HG03060 (cell line): Measurements from ENCODE around the gene LRRC4C.
"Not testable (repeated sequence)": the region's sequence is repeated elsewhere in the genome, so short reads cannot be mapped to it uniquely, and the experiment has no call there.

ENCODE experiments used
- ATAC-seq: cut with Tn5 transposase; IDR thresholded peaks from one replicate; pipeline ENCODE4 v1.9.1; 2021; ENCODE audit warnings: low read depth, moderate number of reproducible peaks; ENCODE audit not compliant: unreplicated experiment

Gene LRRC4C

DNA sequence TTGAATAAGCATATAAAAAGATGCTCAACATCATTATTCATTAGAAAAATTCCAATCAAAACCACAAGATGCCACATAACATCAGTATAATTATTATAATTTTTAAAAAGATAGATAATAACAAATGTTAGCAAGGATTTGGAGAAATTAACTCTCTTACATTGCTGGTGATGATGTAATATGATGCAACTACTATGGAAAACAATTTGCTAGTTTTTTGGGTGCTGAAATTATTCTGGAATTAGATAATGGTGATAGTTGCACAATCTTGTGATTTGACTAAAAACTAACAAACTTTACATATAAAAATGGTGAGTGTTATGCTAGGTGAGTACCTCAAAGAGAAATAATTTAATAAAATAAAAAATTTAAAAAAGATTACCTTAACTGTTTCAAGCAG lies 412.2 kb downstream of the LRRC4C start:
- no peak for ATAC-seq

DNA sequence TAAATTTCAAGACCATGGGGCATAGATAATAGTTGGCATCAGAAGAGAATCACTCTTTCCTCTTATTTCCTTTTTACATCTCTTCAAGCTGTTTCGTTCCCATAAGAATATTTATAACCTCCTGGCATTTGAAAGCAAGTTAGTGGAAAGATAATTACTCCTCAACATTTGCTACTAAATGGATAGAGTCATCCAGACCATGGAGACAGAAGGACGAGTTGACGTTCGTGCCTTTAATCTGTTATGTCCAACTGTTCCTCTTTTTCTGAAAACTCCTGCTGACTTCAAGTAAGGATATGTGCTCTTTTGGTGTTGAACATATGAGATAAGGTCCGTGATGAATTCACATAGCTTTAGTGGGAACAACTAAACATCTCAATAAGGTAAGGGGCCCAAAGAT lies 414.2 kb downstream of the LRRC4C start:
- no peak for ATAC-seq

DNA sequence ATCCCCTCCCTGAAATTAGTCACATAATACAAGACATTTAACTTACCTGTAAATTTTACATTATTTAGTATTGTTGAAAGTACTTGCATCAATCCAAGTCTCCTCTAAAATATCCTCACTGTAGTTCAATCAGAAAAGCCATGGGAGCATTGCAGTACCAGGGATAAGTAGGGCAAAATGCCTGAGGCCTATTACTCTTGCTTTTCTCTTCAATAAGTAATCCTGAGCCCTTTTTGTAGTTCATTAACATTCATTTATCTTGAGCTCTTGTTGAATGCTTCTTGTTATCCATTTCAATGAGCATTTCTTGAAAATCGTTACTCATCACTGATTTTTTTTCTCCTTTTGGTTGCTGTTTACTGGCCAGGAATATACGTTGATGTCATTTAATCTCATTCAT lies 414.7 kb downstream of the LRRC4C start:
- ATAC-seq: no peak

DNA sequence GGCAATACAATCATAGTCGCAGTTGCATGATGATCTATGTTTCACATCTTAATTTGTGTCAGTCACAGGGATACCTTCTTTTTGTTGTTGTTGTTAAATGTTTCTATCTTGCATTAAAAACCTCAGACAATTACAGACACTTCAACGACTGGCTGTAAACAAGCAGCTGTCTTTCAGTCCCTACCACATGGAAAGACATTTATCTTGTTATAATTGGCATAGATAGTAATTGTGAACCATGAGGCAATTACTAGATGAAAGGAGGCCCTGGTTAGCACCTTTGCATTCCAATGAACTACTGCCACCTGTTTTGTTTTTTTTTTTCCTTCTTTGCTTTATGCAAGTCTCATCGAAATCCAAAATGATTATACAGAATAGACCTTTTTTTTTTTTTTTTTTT lies 416.8 kb downstream of the LRRC4C start:
- no peak for ATAC-seq

DNA sequence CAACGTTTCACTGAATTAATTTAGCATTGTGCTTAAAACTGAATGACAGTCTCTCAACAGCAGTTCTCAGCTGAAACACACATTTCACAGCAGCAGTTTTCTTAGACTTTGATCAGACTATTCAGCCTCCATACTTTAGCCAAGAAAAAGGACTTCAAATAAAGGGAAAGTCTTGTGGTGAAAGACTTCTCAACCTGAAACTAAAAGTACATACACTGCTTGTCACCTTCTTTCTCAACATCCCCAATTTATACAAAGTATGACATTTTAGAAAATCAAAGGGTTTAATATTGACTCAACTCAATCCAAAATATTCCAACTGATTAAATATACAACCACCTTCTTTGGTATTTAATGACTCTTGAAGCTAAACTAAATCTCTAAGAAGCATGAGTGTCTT lies 419.0 kb downstream of the LRRC4C start:
- no peak for ATAC-seq

DNA sequence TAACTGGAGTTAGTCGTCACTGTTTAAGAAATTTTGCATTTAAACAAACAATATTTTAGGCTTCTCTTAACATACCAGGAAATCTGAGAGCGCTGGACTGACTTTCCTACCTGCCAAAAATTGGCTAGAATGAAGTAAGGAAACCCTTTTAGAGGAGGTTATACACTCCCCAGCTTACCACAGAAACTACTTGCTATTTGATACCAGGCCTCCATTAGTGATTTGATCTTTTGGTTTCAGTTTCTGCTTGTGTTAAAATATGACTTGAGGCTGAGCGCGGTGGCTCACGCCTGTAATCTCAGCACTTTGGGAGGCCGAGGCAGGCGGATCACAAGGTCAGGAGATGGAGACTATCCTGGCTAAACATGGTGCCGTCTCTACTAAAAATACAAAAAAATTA lies 419.9 kb downstream of the LRRC4C start:
- no peak for ATAC-seq

DNA sequence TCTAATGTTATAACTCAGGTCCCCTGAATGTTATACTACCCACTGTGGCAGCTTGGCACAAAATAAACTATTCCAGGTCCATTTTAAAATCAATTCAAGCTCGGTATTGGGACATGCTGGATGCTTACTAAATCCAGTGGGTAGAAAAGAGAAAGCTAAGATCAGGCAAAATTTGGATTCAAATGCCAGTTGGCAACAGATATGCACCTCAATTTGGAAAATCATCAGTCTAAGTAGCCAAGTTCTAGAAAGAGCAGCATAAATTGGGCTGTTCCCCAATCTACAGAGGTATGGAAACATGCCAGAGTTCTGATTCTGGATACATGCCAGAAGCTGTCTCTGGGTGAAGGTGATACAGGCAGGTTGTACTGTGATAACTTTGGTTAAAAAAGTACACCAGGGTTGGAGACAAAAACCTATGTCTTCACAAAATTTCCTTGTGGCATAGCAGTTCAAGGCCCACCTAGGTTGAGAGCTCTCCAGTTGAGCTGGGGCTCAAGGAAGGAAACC lies 427.8 kb downstream of the LRRC4C start:
- no peak for ATAC-seq

DNA sequence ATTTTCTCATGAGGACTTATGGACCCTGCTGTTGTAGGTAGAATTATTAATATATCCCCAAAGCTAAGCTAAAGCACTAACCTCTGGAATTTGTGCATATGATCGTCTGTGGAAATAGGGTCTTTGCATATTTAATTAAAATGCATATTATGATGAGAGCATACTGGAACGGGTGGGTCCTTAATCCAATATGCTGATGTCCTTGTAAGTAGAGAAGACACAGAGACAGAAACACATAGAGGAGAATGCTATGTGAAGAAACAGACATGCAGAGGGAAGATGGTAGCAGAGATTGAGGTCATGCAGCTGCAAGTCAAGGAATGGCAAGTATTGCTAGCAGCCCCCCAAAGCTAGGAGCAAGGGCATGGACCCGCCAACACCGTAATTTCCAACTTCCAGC lies 439.2 kb downstream of the LRRC4C start:
- no peak for ATAC-seq

DNA sequence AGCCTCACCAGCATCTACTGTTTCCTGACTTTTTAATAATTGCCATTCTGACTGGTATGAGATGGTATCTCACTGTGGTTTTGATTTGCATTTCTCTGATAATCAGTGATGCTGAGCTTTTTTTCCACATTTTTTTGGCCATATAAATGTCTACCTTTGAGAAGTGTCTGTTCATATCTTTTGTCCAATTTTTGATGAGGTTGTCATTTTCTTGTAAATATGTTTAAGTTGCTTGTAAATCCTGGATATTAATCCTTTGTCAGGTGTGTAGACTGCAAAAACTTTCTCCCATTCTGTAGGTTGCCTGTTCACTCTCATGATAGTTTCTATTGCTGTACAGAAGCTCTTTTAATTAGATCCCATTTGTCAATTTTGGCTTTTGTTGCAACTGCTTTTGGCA lies 439.8 kb downstream of the LRRC4C start:
- not testable (repeated sequence) for ATAC-seq

DNA sequence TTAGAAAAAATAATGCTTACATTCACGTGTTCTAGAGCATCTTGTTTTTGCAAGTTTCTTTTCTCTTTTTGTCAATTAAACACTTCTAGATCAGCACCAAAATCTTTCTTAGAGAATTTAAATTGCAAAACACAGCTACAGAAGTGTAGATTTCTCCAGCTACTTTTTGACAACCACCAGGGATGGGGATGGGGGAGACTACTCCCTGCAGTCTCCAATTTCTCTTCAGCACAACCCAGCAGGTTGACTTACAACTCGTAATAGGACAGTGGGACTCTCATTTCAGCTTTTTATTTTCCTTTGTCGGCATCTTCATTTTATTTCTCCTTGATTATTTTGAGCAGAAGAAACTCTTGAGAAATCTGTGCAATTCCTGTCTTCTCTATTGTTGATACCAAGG lies 441.2 kb downstream of the LRRC4C start:
- ATAC-seq: no peak

DNA sequence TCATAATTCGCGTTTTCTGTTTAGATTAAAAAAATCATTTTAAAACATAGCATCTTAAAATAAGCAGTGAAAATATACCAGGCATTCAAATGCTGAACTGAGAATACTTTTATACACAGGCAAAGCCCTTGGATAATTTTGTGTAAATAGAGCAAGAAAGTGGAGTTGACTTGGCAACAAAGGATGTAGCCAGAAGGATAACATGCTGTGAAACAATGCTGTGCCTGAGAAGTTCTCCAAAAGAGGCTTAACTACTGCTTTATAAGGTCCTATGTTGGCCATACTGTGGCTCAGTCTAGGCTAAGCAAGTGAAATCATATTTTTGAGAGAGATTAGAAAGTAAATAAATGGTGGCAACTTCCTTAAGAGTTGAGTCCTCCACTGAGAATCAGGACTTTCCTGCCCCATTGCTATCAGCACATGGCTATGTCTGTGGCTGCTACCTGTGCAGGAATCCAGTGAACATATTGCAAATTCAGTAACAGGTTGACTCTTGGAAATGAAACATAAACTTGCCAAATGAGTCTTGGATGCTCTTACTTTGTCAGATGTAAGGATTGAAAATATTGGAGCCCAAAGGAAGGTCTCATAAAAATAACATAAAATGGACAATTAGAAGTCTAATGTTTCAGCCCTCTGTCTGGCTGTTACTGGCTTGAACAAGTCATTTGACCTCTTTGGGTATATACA lies 448.9 kb downstream of the LRRC4C start:
- ATAC-seq: no peak

DNA sequence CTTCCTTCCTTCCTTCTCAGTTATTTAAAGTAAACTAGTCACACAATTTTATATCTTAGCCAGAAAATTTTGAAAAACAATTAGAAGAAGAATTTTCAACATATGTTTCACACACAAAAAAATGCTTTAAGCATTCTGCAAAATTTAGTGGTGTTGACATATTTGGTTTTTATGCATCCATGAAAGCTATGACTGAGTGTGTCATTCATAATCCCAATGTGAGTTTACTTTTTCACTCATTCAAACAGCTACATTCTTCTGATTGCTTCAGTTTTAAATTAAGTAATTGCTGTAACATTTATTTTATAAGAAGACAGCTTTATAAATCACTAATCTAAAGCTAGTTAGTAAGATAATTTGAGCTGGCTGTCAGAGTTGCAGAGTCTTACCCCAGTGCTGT lies 453.5 kb downstream of the LRRC4C start:
- ATAC-seq: no peak

DNA sequence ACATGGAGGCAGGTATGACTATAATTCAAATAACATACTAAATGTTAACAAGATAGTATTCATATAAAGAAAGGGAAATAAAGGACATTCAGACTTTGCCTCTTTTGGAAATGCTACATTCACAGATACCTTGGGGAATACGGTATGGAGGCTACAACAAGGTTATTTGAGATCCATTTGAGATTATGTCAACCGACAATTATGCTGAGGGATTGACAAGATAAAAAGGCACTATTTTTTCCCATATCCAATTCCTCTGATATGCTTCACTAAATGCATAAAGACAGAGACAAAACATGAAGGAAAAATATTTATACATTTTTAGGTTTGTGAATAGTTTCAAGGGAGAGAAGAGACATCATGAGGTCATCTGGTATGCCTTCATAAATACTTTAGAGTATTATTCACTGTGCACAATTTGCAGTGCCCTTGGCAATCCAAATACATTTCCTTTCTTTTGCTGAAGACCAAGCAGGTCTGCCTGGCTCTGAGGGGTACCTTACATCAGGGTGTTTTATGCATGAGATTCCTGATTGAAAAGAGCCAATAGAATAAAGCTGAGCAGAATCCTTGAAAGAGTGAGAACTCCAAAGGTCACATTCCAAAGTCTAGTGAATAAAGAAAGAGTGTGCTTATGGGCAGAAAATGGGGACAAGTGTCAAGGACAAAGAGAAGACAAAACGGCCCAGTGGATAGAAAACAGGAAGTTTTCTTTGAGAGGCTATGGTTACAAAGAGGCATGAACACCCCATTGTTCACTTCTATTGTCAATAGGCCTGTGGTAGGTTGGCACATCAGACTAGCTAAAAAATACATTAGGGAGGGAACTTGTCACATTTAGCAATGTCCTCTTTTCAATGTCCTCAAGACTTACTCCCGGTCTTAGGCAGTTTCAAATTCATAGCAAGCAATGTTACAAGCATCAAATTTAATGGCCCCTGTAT lies 455.8 kb downstream of the LRRC4C start:
- no peak for ATAC-seq

DNA sequence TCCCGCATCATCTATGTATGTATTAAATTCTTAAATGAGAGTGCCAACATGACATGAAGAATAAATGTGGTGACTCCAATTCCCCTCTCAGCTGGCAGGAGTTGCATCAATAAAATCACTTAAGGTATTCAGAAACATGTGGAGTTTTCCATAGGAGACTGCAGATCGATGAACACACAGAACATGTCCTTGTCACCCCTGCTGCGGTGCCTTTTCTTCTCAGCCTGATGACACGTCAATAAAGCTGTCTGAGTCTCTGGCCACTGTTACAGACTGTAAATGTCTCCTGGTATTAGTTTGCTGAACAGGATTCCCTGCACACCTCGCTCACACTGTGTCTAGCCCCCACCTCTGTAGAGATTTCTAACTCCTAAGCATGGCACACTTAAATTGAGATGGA lies 460.5 kb downstream of the LRRC4C start:
- ATAC-seq: no peak

DNA sequence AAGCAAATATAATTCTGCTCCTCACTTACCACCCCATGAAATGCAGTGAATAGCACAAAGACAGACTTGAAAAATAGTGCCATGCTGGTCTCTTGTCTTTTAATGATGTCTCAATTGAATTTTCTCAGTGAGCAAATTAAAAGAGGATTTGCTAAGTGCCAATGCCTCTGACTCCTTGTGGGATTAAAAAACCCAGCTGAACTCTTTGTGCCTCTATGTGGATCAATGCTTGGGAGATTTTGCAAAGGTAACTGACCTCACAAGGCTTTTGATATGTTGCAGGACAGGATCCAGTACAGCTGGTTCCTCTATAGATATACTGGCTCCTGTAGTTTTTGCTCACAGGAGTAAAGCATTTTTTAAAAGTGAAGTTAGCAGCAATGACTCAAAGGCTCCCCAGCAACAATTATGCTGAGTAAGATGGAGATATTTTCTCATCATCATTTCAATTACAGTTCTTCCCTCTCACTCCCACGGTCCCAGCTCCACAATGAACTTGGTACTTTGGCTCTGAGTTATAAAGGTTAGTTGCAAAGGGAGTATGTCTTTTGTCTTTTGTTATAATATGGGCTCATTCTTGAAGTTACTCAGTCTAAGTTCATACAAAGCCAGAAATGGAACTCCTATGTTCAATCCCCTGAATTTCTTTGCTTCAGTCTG lies 471.5 kb downstream of the LRRC4C start:
- no peak for ATAC-seq

DNA sequence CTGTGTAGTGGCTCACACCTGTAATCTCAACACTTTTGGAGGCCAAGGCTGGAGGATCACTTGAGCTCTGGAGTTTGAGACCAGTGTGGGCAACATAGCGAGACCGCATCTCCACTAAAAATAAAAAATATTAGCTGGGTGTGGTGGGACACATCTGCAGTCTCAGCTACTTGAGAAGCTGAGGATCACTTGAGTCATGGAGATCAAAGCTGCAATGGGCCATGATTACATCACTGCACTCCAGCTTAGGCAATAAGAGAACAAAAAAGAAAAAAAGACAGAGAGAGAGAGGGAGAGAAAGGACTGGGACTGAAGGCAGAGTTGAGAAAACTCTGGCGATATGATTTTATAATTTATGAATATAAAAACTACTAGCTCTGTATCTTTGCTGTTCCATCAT lies 473.1 kb downstream of the LRRC4C start:
- ATAC-seq: no peak

DNA sequence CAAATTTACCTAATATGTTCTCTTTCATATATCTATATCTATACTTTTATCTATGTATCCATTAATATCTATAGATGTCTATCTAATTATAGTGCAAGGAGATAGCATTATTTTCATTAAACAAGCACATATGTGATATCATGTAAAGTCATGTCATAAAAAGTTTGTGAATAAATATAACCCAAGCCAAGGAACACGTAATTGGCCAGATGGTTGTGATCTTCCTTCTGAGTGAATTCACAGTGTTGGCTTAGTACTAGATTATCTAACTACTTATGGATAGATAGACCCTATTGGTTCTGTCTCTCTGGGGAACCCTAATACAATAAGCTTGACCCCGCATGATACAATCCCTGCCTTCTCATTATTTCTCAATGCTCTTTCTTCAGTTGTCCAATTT lies 484.4 kb downstream of the LRRC4C start:
- ATAC-seq: no peak

DNA sequence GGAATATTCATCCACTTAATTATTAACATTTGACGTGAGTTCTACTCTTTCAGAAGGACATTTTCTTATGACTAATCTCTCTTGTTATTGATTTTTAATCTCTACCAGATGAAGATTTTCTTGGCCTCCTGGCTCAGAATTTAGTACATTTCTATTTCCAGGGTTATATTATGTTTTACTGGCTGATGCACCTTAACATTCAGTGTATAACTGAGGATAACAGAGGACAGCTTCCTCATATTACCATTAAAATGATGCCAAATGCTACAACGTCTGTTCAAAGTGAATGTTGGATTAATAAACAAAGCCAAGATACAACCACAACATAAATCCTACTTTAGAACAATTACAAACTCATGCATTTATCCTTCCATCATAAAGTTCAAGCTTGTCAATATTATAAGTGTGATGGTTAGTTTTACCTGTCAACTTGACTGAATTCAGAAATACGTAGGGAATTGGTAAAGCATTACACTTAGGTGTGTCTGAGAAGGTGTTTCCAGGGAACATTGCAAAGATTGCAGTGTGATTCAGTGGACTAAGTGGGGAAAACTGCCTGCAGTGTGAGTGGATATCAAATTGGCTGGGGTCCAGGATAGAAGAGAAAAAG lies 485.2 kb downstream of the LRRC4C start:
- no peak for ATAC-seq

DNA sequence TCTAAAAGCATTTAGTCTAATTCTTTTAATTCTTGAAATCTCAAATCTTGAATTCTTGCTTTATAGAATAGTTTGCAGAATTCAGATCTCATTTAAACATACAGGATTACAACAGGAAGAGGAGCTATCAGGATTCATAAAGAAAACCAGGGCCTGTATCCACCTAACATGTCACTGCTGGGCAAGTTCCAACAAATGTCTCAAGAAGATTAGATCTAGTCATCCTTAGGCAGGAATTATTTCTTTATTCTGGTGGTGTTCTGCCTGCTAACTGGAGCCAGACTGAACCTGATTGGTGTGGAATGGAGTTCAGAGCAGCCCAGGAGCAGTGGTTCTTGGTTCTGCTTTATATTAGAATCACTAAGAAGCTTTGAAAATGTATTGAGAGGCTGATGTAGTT lies 500.7 kb downstream of the LRRC4C start:
- ATAC-seq: no peak

DNA sequence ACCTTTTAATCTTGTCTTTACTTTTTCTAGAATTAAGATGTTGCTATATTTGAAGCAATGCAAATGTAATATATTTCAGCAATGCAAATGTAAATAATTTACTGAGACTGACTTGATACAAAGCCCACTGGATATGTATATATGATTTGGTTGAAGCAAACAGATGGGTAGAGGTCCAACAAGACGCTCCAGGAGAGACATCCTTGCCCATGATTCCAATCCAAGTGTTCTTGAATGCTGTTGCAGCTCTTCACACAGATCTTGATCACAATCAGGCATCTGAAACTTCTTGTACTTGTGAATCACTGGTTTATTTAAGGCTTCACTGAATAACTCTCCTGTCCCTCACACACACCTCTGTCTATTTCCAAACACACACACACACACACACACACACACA lies 507.0 kb downstream of the LRRC4C start:
- no peak for ATAC-seq

DNA sequence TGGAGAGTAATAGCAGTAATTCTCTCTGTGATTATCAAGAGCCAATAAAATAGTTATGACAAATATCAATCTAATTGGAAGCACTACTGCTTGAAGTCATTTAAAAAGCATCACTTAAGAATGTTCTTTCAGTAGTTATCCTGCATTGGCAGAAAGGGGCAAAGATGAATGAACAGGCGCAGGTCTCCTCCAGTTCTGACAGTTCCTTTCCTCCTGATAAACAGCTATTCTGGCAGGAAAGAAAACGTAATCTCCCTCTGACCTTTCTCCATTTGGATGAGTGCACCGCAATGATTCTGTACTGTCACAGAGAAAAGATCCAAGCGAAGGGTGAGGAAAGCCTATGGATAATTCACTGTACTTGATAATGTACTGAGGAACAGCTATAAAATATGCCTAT lies 521.5 kb downstream of the LRRC4C start:
- ATAC-seq: no peak
